ENCODE results near the gene TM9SF2.

TM9SF2 gene

GRCh38 chr13:99495466-99496183, 5.6 kb upstream of the TM9SF2 start:
- no peak for DNase-seq (ENCODE audit: low read depth)

- peak; percentile 92 for DNase-seq (ENCODE audit: low read depth)
Observed at GRCh38 chr13:99496184-99497142, 4.8 kb upstream of the TM9SF2 start.

DNA sequence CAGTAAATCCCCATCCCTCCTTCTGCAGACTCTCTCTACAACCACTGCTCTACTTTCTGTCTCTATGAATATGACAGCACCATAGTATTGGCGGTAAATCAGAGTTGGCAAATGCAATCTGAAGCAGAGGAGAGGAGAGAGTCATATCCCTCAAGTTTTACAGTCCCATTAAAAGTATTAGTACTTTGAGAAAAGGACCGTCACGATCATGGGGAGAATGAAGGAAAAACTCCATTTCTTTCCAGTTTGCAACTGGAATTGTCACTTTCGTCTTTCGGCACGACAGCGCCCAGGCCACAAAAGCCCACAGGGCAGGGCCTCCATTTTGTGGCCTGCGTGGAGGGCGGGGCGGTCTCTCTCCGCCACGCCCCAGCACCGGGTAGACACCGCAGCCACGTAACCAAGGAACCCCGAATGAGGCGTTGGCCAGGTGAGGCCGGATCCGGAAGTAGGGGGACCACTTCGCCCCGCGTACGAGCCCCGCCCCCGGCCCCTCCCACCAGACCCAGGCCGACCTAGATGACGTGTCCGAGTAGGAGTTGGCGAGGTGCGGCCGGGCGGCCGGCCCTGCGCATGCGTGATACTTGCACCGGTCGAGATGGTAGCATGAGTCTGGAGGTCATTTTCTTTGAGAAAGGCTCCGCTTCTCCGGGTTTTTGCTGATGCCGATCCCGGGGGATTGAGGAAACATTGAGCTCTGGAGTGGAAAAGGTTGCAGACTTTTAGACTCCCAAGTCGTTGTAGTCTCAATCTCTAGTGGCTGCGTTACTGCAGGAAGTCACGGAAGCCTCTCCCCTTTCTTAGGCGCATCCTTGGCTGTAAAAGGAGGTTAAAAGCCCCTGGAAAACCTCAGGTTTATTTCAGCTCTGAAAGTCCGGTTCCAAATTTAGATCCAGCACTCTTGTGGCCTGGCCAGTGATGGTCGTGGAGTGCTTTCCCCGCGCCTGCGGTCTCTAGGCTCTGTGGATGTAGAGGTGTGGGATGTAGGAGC, 2.8 kb upstream of the TM9SF2 start:
- DNase-seq (ENCODE audit: low read depth): peak; percentile 96

GRCh38 chr13:99500839-99501183, 461 bp upstream of the TM9SF2 start:
- DNase-seq (ENCODE audit: low read depth): no peak

- DNase-seq (ENCODE audit: low read depth): peak; percentile 14
Observed at GRCh38 chr13:99501848-99502301, 603 bp downstream of the TM9SF2 start.

- DNase-seq (ENCODE audit: low read depth): peak; percentile 23
Observed at GRCh38 chr13:99505814-99506269, 4.6 kb downstream of the TM9SF2 start.

- DNase-seq (ENCODE audit: low read depth): no peak
Observed at GRCh38 chr13:99506634-99507033, 5.4 kb downstream of the TM9SF2 start.

- no peak for DNase-seq (ENCODE audit: low read depth)
Observed at GRCh38 chr13:99507054-99507453, 5.8 kb downstream of the TM9SF2 start.

GRCh38 chr13:99507551-99507950, 6.3 kb downstream of the TM9SF2 start:
- no peak for DNase-seq (ENCODE audit: low read depth)

- no peak for DNase-seq (ENCODE audit: low read depth)
Observed at GRCh38 chr13:99507986-99508385, 6.7 kb downstream of the TM9SF2 start.

DNA sequence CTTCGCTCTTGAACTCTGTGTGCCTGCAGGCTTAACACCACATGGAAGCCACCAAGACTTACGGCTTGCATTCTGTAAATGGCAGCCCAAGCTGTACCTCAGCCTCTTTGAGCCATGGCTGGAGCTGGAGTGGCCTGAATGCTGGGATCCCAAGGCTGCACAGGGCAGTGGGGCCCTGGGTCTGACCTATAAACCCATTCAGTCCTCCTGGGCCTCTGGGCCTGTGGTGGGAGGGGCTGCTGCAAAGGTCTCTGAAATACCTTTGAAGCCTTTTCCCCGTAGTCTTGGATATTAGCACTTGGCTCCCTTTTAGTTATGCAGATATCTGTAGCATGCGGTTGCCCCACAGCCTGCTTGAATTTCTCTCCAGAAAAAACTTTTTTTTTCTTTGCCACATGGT, 8.2 kb downstream of the TM9SF2 start:
- no peak for DNase-seq (ENCODE audit: low read depth)

- DNase-seq (ENCODE audit: low read depth): no peak
Observed at GRCh38 chr13:99514801-99515200, 13.5 kb downstream of the TM9SF2 start.

- no peak for DNase-seq (ENCODE audit: low read depth)
Observed at GRCh38 chr13:99516153-99516929, 15.1 kb downstream of the TM9SF2 start.

DNA sequence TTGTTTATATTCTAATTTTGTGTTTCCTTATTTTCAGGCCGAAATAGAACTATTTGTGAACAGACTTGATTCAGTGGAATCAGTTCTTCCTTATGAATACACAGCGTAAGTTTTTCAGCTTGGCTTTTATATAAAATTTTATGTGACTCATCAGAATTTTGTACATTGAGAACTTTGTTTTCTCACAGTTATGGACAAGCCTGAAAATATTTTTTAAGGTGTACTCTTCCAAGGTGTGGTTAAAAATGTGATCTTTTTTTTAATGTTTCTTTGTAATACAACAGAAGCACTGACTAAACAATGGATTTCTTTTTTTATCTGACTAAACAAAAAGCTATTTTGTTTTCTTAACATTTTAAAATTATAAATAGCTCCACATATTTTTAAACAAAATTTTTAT, 16.3 kb downstream of the TM9SF2 start:
- no peak for DNase-seq (ENCODE audit: low read depth)

DNA sequence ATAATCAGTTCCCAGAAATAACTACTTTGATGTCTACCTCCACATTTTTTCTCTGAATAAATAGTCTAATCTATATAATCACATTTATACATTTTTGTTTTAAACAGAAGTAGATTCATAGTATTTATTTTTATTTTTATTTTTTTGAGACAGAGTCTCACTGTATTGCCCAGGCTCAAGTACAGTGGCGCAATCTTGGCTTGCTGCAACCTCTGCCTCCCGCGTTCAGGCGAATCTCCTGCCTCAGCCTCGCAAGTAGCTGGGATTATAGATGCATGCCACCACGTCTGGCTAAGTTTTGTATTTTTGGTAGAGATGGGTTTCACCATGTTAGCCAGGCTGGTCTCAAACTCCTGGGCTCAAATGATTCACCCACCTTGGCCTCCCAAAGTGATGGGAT, 16.7 kb downstream of the TM9SF2 start:
- DNase-seq (ENCODE audit: low read depth): no peak

DNA sequence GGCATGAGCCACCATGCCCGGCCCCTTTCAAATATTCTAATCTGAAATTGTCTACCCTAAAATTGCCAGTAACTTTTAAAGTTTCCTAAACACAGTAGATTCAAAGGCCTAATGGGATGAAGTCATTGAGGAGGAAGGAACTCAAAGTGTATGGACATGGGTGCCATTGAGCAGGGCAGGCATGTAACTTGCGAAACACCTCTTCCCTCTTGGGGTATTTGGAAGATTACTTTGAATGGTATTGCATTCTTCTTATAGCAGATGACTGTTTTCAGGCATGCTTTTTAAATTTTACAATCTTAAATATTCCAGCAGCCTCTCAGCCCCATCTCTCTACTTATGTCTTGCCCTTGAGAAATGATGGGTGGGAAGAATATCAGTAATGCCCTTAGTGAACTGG, 21.0 kb downstream of the TM9SF2 start:
- DNase-seq (ENCODE audit: low read depth): peak; percentile 68

GRCh38 chr13:99523838-99524237, 22.6 kb downstream of the TM9SF2 start:
- DNase-seq (ENCODE audit: low read depth): no peak

DNA sequence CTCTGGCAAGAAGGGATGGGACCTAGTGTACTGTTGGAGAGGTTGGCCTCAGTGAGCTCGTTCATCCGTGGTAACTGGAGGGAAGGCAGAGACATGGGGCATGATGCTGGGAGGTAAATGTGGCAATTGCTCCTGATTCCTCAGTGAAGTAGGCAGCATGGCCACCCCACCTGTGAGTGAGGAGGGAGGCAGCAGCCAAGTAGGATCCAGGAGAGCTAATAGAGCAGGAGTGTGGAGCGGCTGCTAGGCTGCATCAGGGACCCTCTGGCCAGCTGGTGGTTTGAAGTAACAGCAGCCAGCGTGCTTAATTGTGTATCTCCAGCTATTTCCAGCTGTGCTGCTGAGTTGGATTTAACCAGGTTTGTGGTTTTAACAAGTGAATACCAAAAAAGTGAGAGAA, 24.7 kb downstream of the TM9SF2 start:
- DNase-seq (ENCODE audit: low read depth): no peak

- no peak for DNase-seq (ENCODE audit: low read depth)
Observed at GRCh38 chr13:99526549-99526948, 25.3 kb downstream of the TM9SF2 start.

DNA sequence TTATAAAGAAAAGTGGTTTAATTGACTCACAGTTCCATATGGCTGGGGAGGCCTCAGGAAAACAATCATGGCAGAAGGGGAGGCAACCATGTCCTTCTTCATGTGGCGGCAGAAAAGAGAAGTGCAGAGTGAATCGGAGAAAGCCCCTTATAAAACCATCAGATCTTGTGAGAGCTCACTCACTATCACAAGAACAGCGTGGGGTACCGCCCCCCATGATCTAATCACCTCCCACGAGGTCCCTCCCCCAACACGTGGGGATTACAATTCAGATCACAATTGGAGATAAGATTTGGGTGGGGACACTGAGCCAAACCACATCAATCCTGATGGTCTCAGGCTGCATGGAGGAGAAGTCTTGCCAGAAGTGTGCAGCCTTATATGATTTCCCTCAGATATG, 26.0 kb downstream of the TM9SF2 start:
- DNase-seq (ENCODE audit: low read depth): no peak

DNA sequence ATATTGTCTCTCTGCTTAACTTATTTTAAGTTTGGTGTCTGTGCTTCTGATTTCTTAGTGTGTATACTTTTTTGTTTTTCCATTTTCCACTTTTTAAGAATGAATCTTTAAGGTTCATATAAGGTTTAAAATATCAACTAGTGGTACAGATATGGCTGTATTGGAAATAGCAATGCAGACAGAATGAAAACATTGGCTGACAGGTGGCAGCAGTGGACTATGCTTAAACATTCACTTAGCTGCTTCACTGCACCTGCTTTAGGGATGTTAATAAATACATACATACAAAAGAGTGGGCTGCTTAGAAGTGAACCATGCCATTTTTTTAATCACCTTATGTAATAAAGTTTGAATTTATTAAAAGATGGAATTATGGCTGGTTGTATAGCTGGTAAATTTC, 27.3 kb downstream of the TM9SF2 start:
- DNase-seq (ENCODE audit: low read depth): no peak
